SK-N-SH (cell line): ENCODE data around the gene PRELID1. TPM values are rescaled to one million over a fixed set of nuclear protein-coding genes. Genes with fewer than 3 reads are reported as not detected.

Source experiments
- CTCF ChIA-PET: fragments of 300-600, 350-600 bp; formaldehyde crosslinking; extraction: SDS; loops from one replicate; lab custom pipeline; 2021; lab: Yijun Ruan, JAX
- POLR2A ChIA-PET: fragments of 350-600 bp; sonication (Branson Sonifier 250); formaldehyde crosslinking; extraction: SDS; loops from one replicate; lab custom pipeline; 2020; ENCODE audit warnings: antibody characterized with exemption, inconsistent platforms; lab: Yijun Ruan, JAX
- DNase-seq: peaks from one replicate; pipeline ENCODE4 v3.0.0; 2012
- H2AFZ ChIP-seq: fragments of 200-600 bp; sonication (generic); 2 replicates; pipeline ENCODE4 v1.8.1; 2016; ENCODE audit warnings: antibody characterized with exemption, mild to moderate bottlenecking, low read depth
- H3F3A ChIP-seq: fragments of 200-600 bp; sonication (generic); replicated peaks from 2 replicates; pipeline ENCODE3; 2016; ENCODE audit warnings: antibody characterized with exemption, mild to moderate bottlenecking; ENCODE audit not compliant: insufficient read depth
- H3K27ac ChIP-seq, 2 experiments: fragments of 200-500 bp in 1 of 2; fragments of 200-600 bp in 1 of 2; sonication (Bioruptor generic) in 1 of 2; sonication (generic), shearing (Covaris generic) in 1 of 2; 2 replicates each; pipeline versions ENCODE4 v1.5.1 to v1.6.1; 2014 to 2016; ENCODE audit warnings: low read depth in 2 of 2, inconsistent platforms in 1 of 2, low read length in 1 of 2, mild to moderate bottlenecking in 1 of 2, mixed read lengths in 1 of 2
- H3K27me3 ChIP-seq: fragments of 200-600 bp; sonication (generic), shearing (Covaris generic); 2 replicates; pipeline ENCODE4 v1.6.1; 2016; ENCODE audit warnings: mixed run types; ENCODE audit not compliant: insufficient read depth
- H3K36me3 ChIP-seq, 2 experiments: fragments of 200-500 bp in 1 of 2; fragments of 200-600 bp in 1 of 2; sonication (Bioruptor generic) in 1 of 2; sonication (generic) in 1 of 2; replicated peaks in 1 of 2; 2 replicates each; pipeline versions ENCODE3 to v1.5.1; 2014 to 2016; ENCODE audit warnings: low read length in 1 of 2, mild to moderate bottlenecking in 1 of 2; ENCODE audit not compliant: insufficient read depth in 2 of 2, control insufficient read depth in 1 of 2
- H3K4me1 ChIP-seq, 2 experiments: fragments of 200-500 bp in 1 of 2; fragments of 200-600 bp in 1 of 2; sonication (Bioruptor generic) in 1 of 2; sonication (generic), shearing (Covaris generic) in 1 of 2; 2 replicates each; pipeline versions ENCODE4 v1.5.1 to v1.6.1; 2014 to 2016; ENCODE audit warnings: low read depth in 1 of 2, low read length in 1 of 2, mixed run types in 1 of 2; ENCODE audit not compliant: insufficient read depth in 2 of 2, control insufficient read depth in 1 of 2
- H3K4me2 ChIP-seq: fragments of 200-600 bp; sonication (generic), shearing (Covaris generic); 2 replicates; pipeline ENCODE4 v1.6.1; 2017; ENCODE audit warnings: mixed run types
- H3K4me3 ChIP-seq, 2 experiments: fragments of 200-500 bp in 1 of 2; fragments of 200-600 bp in 1 of 2; sonication (Bioruptor generic) in 1 of 2; sonication (generic), shearing (Covaris generic) in 1 of 2; 2 replicates each; pipeline versions ENCODE4 v1.5.1 to v1.8.1; 2014 to 2016; ENCODE audit warnings: low read depth in 2 of 2, inconsistent platforms in 1 of 2, low read length in 1 of 2, mild to moderate bottlenecking in 1 of 2, mixed read lengths in 1 of 2, moderate library complexity in 1 of 2
- H3K79me2 ChIP-seq: fragments of 200-600 bp; sonication (generic); 2 replicates; pipeline ENCODE4 v1.8.1; 2017; ENCODE audit warnings: mild to moderate bottlenecking; ENCODE audit not compliant: insufficient read depth
- H3K9ac ChIP-seq: fragments of 200-600 bp; sonication (generic); 2 replicates; pipeline ENCODE4 v1.6.1; 2017; ENCODE audit warnings: mixed run types
- H3K9me2 ChIP-seq: fragments of 200-600 bp; sonication (generic); 2 replicates; pipeline ENCODE4 v1.6.1; 2017; ENCODE audit warnings: mixed run types
- H3K9me3 ChIP-seq: fragments of 200-600 bp; sonication (generic); 2 replicates; pipeline ENCODE4 v1.6.1; 2017; ENCODE audit warnings: mixed run types, mild to moderate bottlenecking, moderate library complexity
- H4K20me1 ChIP-seq: fragments of 200-600 bp; sonication (generic); 2 replicates; pipeline ENCODE4 v1.6.1; 2017; ENCODE audit warnings: mild to moderate bottlenecking, mixed run types; ENCODE audit not compliant: insufficient read depth
- EP300 ChIP-seq, 2 experiments: IDR thresholded peaks; 2 replicates each; pipeline versions ENCODE4 v1.4.0 to v1.6.1; 2012; ENCODE audit warnings: borderline replicate concordance in 1 of 2, low read depth in 1 of 2, low read length in 1 of 2
- EZH2phosphoT487 ChIP-seq: fragments of 200-600 bp; sonication (generic); IDR thresholded peaks from 2 replicates; pipeline ENCODE4 v1.6.1; 2017; ENCODE audit warnings: low read depth, mixed run types, mild to moderate bottlenecking, antibody characterized with exemption, moderate library complexity, borderline replicate concordance
- FOSL2 ChIP-seq: IDR thresholded peaks from 2 replicates; pipeline ENCODE4 v1.4.0; 2012; ENCODE audit warnings: low read depth, mild to moderate bottlenecking, moderate library complexity, borderline replicate concordance
- GABPA ChIP-seq: IDR thresholded peaks from 2 replicates; pipeline ENCODE4 v1.4.0; 2012; ENCODE audit warnings: low read depth, mild to moderate bottlenecking
- GATA2 ChIP-seq: sonication (generic); formaldehyde crosslinking; IDR thresholded peaks from 2 replicates; pipeline ENCODE4 v1.5.0; 2020; ENCODE audit warnings: mild to moderate bottlenecking, missing genetic modification reagents
- JUND ChIP-seq: IDR thresholded peaks from 2 replicates; pipeline ENCODE4 v1.4.0; 2012
- MXI1 ChIP-seq: IDR thresholded peaks from 2 replicates; pipeline ENCODE4 v1.6.1; 2012; ENCODE audit warnings: mild to moderate bottlenecking, low read depth, low read length, improper control_type of control experiment
- NFIC ChIP-seq: IDR thresholded peaks from 2 replicates; pipeline ENCODE4 v1.4.0; 2012; ENCODE audit warnings: borderline replicate concordance
- RCOR1 ChIP-seq: fragments of 150-350 bp; IDR thresholded peaks from 2 replicates; pipeline ENCODE4 v1.6.1; 2017; ENCODE audit warnings: antibody characterized with exemption, low read length
- RFX5 ChIP-seq: IDR thresholded peaks from 2 replicates; pipeline ENCODE4 v1.6.1; 2012; ENCODE audit warnings: mild to moderate bottlenecking, improper control_type of control experiment, low read length
- TEAD4 ChIP-seq: IDR thresholded peaks from 2 replicates; pipeline ENCODE4 v1.4.0; 2012; ENCODE audit warnings: mild to moderate bottlenecking, borderline replicate concordance; ENCODE audit not compliant: insufficient read depth
- YY1 ChIP-seq: IDR thresholded peaks from 2 replicates; pipeline ENCODE4 v1.4.0; 2012; ENCODE audit warnings: low read depth, mild to moderate bottlenecking
- WGBS: methylation state at CpG from one replicate; pipeline ENCODE4 v1.1.6; 2017; ENCODE audit warnings: low lambda C conversion rate; 5-methylcytosine and 5-hydroxymethylcytosine counted together
- polyA plus RNA-seq, 3 experiments: library from polyadenylated mRNA; depleted of rRNA; stranded (reverse); fragments of >200 nt; gene quantifications; 2 replicates each; pipeline ENCODE4 v1.2.3, GENCODE V29; 2012
- TF ChIP-seq, protein P1 (sequence below): fragments of 200-600 bp; sonication (generic); IDR thresholded peaks from 2 replicates; pipeline ENCODE4 v1.6.1; 2017; ENCODE audit warnings: antibody characterized with exemption, mild to moderate bottlenecking, moderate library complexity
- TF ChIP-seq, protein P2 (sequence below): fragments of 150-350 bp; IDR thresholded peaks from 2 replicates; pipeline ENCODE4 v1.6.1; 2017; ENCODE audit warnings: antibody characterized with exemption, low read length, low read depth, borderline replicate concordance
- TF ChIP-seq, protein P3 (sequence below): IDR thresholded peaks from 2 replicates; pipeline ENCODE4 v1.6.1; 2012; ENCODE audit warnings: mild to moderate bottlenecking, low read depth, low read length, moderate library complexity
- TF ChIP-seq, protein P4 (sequence below): fragments of 150-350 bp; IDR thresholded peaks from 2 replicates; pipeline ENCODE4 v1.6.1; 2016; ENCODE audit warnings: mild to moderate bottlenecking, low read depth, low read length
- TF ChIP-seq, protein P5 (sequence below): IDR thresholded peaks from 2 replicates; pipeline ENCODE4 v1.4.0; 2012; ENCODE audit warnings: low read depth, borderline replicate concordance
- TF ChIP-seq, protein P6 (sequence below): IDR thresholded peaks from 2 replicates; pipeline ENCODE4 v1.4.0; 2012; ENCODE audit warnings: low read depth, borderline replicate concordance

The PRELID1 gene
- polyA plus RNA-seq, 1 of the 3 experiments (the other 2 are of a cell fraction): 344 TPM

DNA sequence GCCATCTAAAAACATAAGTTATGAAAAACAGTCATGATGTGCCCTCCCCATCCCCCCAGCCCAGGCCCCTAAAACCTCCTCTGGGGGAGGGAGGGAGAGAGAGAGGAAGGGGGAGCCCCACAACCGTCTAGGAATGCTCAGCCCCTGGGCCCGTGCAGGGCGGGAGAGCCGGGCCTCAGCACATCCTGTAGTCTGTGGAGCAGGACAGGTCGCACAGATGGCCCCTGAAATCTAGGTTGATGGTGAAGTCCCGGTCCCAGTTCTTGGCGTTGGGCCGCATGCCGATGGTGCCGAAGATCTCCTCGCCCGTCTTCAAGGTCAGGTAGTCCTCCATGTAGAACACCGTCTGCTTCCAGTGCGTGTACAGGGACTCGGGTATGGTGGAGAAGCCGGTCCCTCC lies 38.2 kb upstream of the PRELID1 start:
- Histone ChIP-seq H3K4me2 (no peak overlapping the region), H3K27ac (no peak overlapping the region), H3K4me3 (no peak overlapping the region), H3K36me3 (peaks cover 68 to 75% of the 10 kb centered on the region in 2 experiments), H2AFZ (no peak overlapping the region), H3K9me3 (no peaks in the 10 kb centered on the region), H3K9me2 (no peaks in the 10 kb centered on the region), H3K9ac (no peak overlapping the region), H3K27me3 (no peaks in the 10 kb centered on the region), H3F3A (no peaks in the 10 kb centered on the region), H4K20me1 (no peaks in the 10 kb centered on the region), H3K4me1 (peaks cover 0 to 6% of the 10 kb centered on the region in 2 experiments; a peak in 1 of 4 replicates), H3K79me2 (no peaks in the 10 kb centered on the region)
- WGBS: 100% methylated on average over 11 of the region's 16 CpGs
- ChIA-PET POLR2A (no interaction called here), CTCF (no interaction called here)
- no peak for DNase-seq
- TF ChIP-seq EZH2phosphoT487 (no peak), NFIC (no peak), RCOR1 (no peak), RFX5 (no peak), GABPA (no peak), TEAD4 (no peak), YY1 (no peak), FOSL2 (no peak), JUND (no peak), EP300 (IDR thresholded peaks at IDR 0.05; ENCODE audit: borderline replicate concordance in 1 of 2, low read depth in 1 of 2, low read length in 1 of 2) (no peak), GATA2 (no peak), MXI1 (no peak)
- TF ChIP-seq, protein P1, sequence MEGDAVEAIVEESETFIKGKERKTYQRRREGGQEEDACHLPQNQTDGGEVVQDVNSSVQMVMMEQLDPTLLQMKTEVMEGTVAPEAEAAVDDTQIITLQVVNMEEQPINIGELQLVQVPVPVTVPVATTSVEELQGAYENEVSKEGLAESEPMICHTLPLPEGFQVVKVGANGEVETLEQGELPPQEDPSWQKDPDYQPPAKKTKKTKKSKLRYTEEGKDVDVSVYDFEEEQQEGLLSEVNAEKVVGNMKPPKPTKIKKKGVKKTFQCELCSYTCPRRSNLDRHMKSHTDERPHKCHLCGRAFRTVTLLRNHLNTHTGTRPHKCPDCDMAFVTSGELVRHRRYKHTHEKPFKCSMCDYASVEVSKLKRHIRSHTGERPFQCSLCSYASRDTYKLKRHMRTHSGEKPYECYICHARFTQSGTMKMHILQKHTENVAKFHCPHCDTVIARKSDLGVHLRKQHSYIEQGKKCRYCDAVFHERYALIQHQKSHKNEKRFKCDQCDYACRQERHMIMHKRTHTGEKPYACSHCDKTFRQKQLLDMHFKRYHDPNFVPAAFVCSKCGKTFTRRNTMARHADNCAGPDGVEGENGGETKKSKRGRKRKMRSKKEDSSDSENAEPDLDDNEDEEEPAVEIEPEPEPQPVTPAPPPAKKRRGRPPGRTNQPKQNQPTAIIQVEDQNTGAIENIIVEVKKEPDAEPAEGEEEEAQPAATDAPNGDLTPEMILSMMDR: no peak
- TF ChIP-seq, protein P2, sequence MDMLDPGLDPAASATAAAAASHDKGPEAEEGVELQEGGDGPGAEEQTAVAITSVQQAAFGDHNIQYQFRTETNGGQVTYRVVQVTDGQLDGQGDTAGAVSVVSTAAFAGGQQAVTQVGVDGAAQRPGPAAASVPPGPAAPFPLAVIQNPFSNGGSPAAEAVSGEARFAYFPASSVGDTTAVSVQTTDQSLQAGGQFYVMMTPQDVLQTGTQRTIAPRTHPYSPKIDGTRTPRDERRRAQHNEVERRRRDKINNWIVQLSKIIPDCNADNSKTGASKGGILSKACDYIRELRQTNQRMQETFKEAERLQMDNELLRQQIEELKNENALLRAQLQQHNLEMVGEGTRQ: no peak
- TF ChIP-seq, protein P3, sequence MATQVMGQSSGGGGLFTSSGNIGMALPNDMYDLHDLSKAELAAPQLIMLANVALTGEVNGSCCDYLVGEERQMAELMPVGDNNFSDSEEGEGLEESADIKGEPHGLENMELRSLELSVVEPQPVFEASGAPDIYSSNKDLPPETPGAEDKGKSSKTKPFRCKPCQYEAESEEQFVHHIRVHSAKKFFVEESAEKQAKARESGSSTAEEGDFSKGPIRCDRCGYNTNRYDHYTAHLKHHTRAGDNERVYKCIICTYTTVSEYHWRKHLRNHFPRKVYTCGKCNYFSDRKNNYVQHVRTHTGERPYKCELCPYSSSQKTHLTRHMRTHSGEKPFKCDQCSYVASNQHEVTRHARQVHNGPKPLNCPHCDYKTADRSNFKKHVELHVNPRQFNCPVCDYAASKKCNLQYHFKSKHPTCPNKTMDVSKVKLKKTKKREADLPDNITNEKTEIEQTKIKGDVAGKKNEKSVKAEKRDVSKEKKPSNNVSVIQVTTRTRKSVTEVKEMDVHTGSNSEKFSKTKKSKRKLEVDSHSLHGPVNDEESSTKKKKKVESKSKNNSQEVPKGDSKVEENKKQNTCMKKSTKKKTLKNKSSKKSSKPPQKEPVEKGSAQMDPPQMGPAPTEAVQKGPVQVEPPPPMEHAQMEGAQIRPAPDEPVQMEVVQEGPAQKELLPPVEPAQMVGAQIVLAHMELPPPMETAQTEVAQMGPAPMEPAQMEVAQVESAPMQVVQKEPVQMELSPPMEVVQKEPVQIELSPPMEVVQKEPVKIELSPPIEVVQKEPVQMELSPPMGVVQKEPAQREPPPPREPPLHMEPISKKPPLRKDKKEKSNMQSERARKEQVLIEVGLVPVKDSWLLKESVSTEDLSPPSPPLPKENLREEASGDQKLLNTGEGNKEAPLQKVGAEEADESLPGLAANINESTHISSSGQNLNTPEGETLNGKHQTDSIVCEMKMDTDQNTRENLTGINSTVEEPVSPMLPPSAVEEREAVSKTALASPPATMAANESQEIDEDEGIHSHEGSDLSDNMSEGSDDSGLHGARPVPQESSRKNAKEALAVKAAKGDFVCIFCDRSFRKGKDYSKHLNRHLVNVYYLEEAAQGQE: no peak
- TF ChIP-seq, protein P4, sequence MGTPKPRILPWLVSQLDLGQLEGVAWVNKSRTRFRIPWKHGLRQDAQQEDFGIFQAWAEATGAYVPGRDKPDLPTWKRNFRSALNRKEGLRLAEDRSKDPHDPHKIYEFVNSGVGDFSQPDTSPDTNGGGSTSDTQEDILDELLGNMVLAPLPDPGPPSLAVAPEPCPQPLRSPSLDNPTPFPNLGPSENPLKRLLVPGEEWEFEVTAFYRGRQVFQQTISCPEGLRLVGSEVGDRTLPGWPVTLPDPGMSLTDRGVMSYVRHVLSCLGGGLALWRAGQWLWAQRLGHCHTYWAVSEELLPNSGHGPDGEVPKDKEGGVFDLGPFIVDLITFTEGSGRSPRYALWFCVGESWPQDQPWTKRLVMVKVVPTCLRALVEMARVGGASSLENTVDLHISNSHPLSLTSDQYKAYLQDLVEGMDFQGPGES: no peak
- TF ChIP-seq, protein P5, sequence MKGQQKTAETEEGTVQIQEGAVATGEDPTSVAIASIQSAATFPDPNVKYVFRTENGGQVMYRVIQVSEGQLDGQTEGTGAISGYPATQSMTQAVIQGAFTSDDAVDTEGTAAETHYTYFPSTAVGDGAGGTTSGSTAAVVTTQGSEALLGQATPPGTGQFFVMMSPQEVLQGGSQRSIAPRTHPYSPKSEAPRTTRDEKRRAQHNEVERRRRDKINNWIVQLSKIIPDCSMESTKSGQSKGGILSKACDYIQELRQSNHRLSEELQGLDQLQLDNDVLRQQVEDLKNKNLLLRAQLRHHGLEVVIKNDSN: no peak
- TF ChIP-seq, protein P6, sequence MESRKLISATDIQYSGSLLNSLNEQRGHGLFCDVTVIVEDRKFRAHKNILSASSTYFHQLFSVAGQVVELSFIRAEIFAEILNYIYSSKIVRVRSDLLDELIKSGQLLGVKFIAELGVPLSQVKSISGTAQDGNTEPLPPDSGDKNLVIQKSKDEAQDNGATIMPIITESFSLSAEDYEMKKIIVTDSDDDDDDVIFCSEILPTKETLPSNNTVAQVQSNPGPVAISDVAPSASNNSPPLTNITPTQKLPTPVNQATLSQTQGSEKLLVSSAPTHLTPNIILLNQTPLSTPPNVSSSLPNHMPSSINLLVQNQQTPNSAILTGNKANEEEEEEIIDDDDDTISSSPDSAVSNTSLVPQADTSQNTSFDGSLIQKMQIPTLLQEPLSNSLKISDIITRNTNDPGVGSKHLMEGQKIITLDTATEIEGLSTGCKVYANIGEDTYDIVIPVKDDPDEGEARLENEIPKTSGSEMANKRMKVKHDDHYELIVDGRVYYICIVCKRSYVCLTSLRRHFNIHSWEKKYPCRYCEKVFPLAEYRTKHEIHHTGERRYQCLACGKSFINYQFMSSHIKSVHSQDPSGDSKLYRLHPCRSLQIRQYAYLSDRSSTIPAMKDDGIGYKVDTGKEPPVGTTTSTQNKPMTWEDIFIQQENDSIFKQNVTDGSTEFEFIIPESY: no peak
